NCI-H1436 treated with DMSO at 0.1 percent for 48 hours (cell line): Measurements from ENCODE around the gene TNFRSF11A.

Experiments
- DNase-seq: peaks from one replicate; lab custom pipeline; 2025; lab: John Stamatoyannopoulos, UW

Gene TNFRSF11A

GRCh38 chr18:62420151-62420512 is 95.0 kb downstream of the TNFRSF11A start:
- DNase-seq, result no peak

GRCh38 chr18:62420513-62421209 is 95.6 kb downstream of the TNFRSF11A start:
- DNase-seq, result no peak

GRCh38 chr18:62425465-62426190 is 100.5 kb downstream of the TNFRSF11A start:
- peak; percentile 64 for DNase-seq

DNA sequence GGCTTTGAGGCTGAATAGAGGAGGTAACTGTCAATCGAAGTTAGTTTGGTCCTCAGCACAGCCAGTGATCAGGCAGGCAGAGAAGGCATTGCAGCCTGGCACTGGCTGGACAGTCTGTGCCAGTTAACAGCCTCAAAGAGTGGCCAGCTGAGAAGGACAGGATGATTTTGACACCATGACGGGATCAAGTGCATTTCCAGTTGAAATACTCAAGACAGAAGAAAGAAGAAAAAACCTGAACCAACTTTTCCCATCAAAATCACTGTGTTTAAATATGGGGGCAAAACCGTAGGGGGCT is 101.0 kb downstream of the TNFRSF11A start:
- DNase-seq, result no peak

DNA sequence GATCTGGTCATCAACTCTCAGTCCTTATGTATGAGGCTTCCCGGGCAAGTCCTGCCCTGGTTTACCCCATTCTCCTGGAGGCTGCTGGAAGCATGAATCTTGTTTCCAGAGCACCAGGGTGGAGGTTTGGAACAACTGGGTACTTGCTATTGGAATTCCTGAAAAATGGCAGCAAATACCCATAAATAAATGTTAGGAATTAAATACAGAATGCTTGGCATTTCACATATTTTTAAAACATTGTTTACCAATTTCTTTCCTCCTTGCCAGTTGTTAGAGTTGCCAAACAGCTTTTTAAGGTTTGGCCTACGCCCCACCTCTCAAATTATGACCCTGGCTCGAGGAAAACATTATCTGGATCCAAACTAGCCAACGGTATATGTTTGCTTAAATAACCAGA is 107.1 kb downstream of the TNFRSF11A start:
- DNase-seq, result no peak

GRCh38 chr18:62434798-62435197 is 109.7 kb downstream of the TNFRSF11A start:
- no peak for DNase-seq

DNA sequence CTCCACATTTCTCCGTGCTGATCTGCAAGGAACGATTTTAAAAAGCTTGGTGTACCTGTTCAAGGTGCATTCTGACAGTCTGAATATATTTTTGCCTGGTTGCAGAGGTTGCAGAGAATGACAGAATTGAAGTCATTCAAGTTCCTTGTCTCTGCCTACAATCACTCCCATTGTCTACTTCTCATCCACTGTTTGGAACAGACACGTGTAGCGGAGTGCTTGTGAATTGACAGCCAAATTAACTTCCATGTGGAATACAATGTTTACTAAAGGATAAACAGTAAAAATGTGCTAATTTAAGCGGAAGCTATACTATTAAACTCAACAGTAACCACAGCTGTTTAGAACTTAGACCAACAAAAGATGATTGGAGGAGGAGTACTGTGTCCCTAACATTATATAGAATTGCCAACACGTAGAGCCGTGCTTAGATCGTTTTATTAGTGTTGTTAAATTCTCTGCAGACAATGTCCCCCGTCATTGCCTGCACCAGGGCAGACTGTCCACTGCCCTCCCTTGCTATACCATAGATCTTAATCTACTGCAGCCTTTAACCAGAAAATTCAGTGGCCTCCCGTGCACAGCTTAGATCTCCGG is 110.4 kb downstream of the TNFRSF11A start:
- DNase-seq, result no peak

DNA sequence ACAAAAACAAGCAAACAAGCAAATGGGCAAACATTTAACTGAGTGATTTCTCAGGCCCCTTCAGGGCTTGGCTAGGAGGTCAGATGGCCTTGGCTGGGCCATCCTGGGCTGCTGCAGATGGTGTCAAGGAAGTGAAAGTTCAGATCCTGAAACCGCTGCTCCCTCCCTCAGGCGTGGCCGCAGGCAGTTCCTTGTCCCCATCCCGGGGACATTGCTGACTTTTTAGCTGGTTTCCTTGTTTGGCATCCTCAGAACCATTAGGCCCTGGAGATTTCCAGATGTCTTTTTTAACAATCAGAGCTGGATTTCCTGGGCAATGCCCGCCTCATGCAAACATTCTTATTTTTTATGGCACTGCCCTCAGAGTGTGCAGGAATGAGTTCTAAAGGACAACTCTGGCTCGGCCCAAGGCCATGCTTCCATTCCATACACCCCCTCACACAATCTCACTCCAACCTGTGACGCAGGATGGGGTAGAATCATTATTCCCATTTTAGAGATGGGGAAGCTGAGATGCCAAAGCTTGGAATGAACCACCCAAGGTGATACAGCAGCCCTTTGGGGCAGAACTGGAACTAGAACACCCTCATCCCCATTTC is 111.6 kb downstream of the TNFRSF11A start:
- no peak for DNase-seq

- DNase-seq, result no peak
These were observed 112.3 kb downstream of the TNFRSF11A start for GRCh38 chr18:62437235-62438017.

DNA sequence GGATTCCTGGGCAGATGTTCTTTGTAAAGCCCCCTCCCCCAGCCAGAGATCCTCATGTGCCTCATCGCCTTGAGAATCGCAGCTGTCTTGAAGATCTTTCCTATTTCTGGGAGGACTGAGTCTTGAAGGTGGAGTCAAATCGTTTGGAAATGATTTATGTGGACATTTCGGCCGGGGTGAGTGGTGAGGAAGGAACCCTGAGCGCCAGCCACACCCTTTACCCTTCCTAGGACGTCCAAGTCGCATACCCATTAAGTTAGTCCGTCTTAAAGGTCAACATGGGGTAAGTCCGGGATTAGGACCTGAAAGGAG is 112.9 kb downstream of the TNFRSF11A start:
- DNase-seq, result no peak

GRCh38 chr18:62438402-62438801 is 113.3 kb downstream of the TNFRSF11A start:
- no peak for DNase-seq

GRCh38 chr18:62438866-62439265 is 113.8 kb downstream of the TNFRSF11A start:
- DNase-seq, result no peak
